Left ventricle myocardium inferior (tissue), 1 donor: ENCODE measurements around the gene CDK15. TPM values are rescaled to one million over a fixed set of nuclear protein-coding genes. Genes with fewer than 3 reads are reported as not detected.
"Not testable (repeated sequence)": the region's sequence is repeated elsewhere in the genome, so short reads cannot be mapped to it uniquely, and the experiment has no call there.

Source experiments
- DNase-seq: peaks from one replicate; pipeline ENCODE4 v3.0.0-alpha.2; 2020
- H3K27ac ChIP-seq: fragments of 200-600 bp; replicated peaks from 2 replicates; pipeline ENCODE4 v1.8.0; 2021
- H3K27me3 ChIP-seq: fragments of 200-600 bp; 2 replicates; pipeline ENCODE4 v1.8.0; 2021; ENCODE audit warnings: low read depth
- H3K36me3 ChIP-seq: fragments of 200-600 bp; 2 replicates; pipeline ENCODE4 v1.8.0; 2021
- H3K4me1 ChIP-seq: fragments of 200-600 bp; 2 replicates; pipeline ENCODE4 v1.8.0; 2021
- H3K4me3 ChIP-seq: fragments of 200-600 bp; 2 replicates; pipeline ENCODE4 v1.8.0; 2021; ENCODE audit warnings: mild to moderate bottlenecking, moderate library complexity
- H3K9me3 ChIP-seq: fragments of 200-600 bp; replicated peaks from 2 replicates; pipeline ENCODE4 v1.8.0; 2021
- CTCF ChIP-seq: fragments of 200-600 bp; IDR thresholded peaks from 2 replicates; pipeline ENCODE4 v1.8.0; 2021; ENCODE audit warnings: antibody characterized with exemption, mild to moderate bottlenecking, borderline replicate concordance
- intact Hi-C: fragments of 100-400 bp; cut with micrococcal nuclease; formaldehyde crosslinking; loops from one replicate; pipeline ENCODE4 v1.11.0; 2022
- total RNA-seq: library from RNA; stranded (reverse); fragmentation: NEBNext Ultra II Directional; extraction: Animal tissue kit (Norgen Biotek cat#: 25700); gene quantifications from one replicate; pipeline ENCODE4 v1.2.1, GENCODE V29; 2021
- donor health status: DM: no; HTN: yes; CAD: no; lungs with severe emphysema.

CDK15 gene
- total RNA-seq, 1 donor from 2014 or later: 0.16 TPM

DNA sequence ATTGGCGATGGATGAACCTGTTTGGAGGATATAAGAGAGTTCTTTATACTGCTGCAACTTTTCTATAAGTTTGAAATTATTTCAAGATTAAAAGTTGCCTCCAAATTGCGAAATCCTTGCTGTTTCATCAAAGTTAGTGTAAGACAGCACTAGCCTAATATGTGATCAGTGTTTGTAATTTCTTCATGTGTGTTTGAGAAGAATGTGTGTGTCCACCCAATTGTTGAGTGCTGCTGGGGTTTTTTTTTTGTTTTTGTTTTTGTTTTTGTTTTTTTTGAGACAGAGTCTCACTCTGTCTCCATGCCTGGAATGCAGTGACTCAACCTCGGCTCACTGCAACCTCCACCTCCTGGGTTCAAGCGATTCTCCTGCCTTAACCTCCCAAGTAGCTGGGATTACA, 33.4 kb downstream of the CDK15 start:
- Histone ChIP-seq H3K27me3 (peaks cover 15% of the 10 kb centered on the region), H3K36me3 (no peaks in the 10 kb centered on the region), H3K4me3 (no peak overlapping the region), H3K4me1 (no peaks in the 10 kb centered on the region), H3K9me3 (peaks cover 17% of the 10 kb centered on the region), H3K27ac (no peak overlapping the region)
- intact Hi-C loops: no loop called here
- no peak for TF ChIP-seq CTCF
- no peak for DNase-seq

GRCh38 chr2:201840726-201841125, 34.4 kb downstream of the CDK15 start:
- Histone ChIP-seq H3K36me3 (no peaks in the 10 kb centered on the region), H3K4me3 (no peak overlapping the region), H3K4me1 (no peaks in the 10 kb centered on the region), H3K27me3 (peaks cover 15% of the 10 kb centered on the region), H3K27ac (no peak overlapping the region), H3K9me3 (peaks cover 17% of the 10 kb centered on the region)
- intact Hi-C loops: no loop called here
- no peak for DNase-seq
- no peak for TF ChIP-seq CTCF

DNA sequence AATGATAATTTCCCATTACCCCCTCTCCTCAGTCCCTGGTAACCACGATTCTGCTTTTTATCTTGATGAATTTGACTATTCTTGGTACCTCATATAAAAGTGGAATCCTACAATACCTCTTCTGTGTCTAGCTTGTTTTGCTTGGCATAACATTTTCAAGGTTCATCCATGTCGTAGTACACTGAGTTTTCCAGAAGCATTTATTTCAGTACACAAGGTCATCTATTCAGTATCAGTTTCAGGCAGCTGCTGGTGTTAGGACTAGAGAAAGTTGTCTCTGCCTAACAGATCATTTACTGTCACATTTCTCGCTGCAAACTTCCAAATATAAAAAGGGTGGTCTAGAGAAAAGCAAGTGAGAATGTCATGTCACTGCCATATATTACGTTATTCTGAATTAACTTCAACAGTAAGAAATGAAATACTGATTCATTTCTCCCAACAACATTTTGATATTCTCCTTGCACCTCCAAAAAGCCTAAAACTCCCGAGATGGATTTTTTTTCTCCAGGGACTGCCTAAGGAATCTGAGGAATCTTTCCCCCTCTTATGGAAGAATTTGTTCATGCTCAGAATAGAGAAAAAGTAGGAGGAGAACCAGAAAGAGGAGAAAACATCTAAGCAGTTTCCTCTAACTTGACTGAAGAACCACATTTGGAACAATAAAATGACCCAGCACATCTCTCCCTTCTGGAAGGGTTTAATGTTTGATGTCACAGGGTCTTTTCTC, 36.0 kb downstream of the CDK15 start:
- TF ChIP-seq CTCF: no peak
- Histone ChIP-seq H3K4me1 (no peaks in the 10 kb centered on the region), H3K27ac (no peak overlapping the region), H3K9me3 (peaks cover 17% of the 10 kb centered on the region), H3K4me3 (no peak overlapping the region), H3K36me3 (no peaks in the 10 kb centered on the region), H3K27me3 (peaks cover 7% of the 10 kb centered on the region)
- intact Hi-C loops: no loop called here
- DNase-seq: no peak

DNA sequence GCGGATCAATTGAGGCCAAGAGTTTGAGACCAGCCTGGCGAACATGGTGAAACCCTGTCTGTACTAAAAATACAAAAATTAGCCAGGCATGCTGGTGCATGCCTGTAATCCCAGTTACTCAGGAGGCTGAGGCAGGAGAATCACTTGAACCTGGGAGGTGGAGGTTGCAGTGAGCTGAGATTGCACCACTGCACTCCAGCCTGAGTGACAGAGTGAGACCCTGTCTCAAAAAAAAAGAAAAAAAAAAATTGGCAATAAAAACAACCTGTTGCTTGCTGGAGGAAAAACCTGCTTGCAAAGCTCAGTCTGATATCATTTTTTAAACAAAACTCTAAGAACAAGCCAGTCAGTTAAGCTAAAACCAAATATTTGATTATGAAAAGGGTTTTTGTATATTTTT, 38.6 kb downstream of the CDK15 start:
- H3K27me3 ChIP-seq: peaks cover 11% of the 10 kb centered on the region
- H3K36me3 ChIP-seq, H3K4me3 ChIP-seq, H3K27ac ChIP-seq, intact Hi-C loops, DNase-seq, H3K4me1 ChIP-seq: not testable (repeated sequence)
- peaks cover 15% of the 10 kb centered on the region for H3K9me3 ChIP-seq

DNA sequence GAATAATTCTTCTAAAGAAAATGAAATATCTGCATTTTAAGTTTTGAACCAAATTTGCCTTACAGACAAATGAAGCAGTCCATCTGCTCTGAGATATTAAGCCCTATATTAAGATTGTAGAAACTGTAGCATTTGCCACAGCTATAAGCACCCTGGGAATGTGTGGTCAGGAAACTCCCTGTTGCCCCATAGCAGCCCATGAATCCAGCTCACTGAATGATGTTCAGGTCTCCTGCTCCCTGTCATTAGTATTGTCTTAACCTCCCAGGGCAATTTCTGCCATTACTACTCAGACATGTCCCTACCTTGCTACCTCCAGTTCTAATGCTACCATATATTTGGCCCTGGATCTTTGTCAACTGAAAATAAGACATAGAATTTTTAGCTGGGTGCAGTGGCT, 41.1 kb downstream of the CDK15 start:
- Histone ChIP-seq H3K4me3 (no peak overlapping the region), H3K9me3 (no peaks in the 10 kb centered on the region), H3K27me3 (peaks cover 23% of the 10 kb centered on the region), H3K27ac (no peak overlapping the region), H3K4me1 (no peaks in the 10 kb centered on the region), H3K36me3 (no peaks in the 10 kb centered on the region)
- DNase-seq: no peak
- intact Hi-C loops: no loop called here
- no peak for TF ChIP-seq CTCF

- no peak for DNase-seq
- TF ChIP-seq CTCF: no peak
- H3K4me1 ChIP-seq: no peaks in the 10 kb centered on the region
- H3K27ac ChIP-seq: no peak overlapping the region
- no peaks in the 10 kb centered on the region for H3K9me3 ChIP-seq
- no peak overlapping the region for H3K4me3 ChIP-seq
- H3K36me3 ChIP-seq: no peaks in the 10 kb centered on the region
- intact Hi-C loops: no loop called here
- H3K27me3 ChIP-seq: peaks cover 19% of the 10 kb centered on the region
These were observed 46.1 kb downstream of the CDK15 start for GRCh38 chr2:201852462-201852861.
